Colonic mucosa (tissue), 4 donors: ENCODE measurements around the gene TXLNA. TPM values are rescaled to one million over a fixed set of nuclear protein-coding genes. Genes with fewer than 3 reads are reported as not detected.
A peak's percentile ranks its signal among the peaks of the same experiment; 100 is the strongest.

Source experiments
- DNase-seq: peaks from one replicate; pipeline ENCODE4 v3.0.0-alpha.2; 2020
- H3K27ac ChIP-seq: fragments of 200-600 bp; one replicate; pipeline ENCODE4 v1.8.0; 2021
- H3K27me3 ChIP-seq: fragments of 200-600 bp; one replicate; pipeline ENCODE4 v1.8.0; 2021
- H3K36me3 ChIP-seq: fragments of 200-600 bp; one replicate; pipeline ENCODE4 v1.8.0; 2021
- H3K4me1 ChIP-seq: fragments of 200-600 bp; one replicate; pipeline ENCODE4 v1.8.0; 2021; ENCODE audit warnings: mild to moderate bottlenecking
- H3K4me3 ChIP-seq: fragments of 200-600 bp; one replicate; pipeline ENCODE4 v1.8.0; 2021
- H3K9ac ChIP-seq, 2 donors: one replicate each; pipeline ENCODE4 v1.7.0; 2013; ENCODE audit warnings: control low read depth in 2 of 2, low read depth in 2 of 2, low read length in 2 of 2
- H3K9me3 ChIP-seq: fragments of 200-600 bp; one replicate; pipeline ENCODE4 v1.8.0; 2021
- intact Hi-C: fragments of 100-400 bp; cut with DNase I; formaldehyde crosslinking; loops from one replicate; pipeline ENCODE4 v1.14.1; 2022
- total RNA-seq, 2 donors: library from RNA; stranded (reverse); fragmentation: NEBNext Ultra II Directional in 1 of 2; extraction: Animal tissue kit (Norgen Biotek cat#: 25700) in 1 of 2; gene quantifications; one replicate each; pipeline ENCODE4 v1.2.1, GENCODE V29; 2021
- TF ChIP-seq, protein P1 (sequence below): fragments of 200-600 bp; IDR thresholded peaks from one replicate; pipeline ENCODE4 v1.8.0; 2022; ENCODE audit warnings: antibody characterized with exemption, mild to moderate bottlenecking
- donor health status: healthy.
- donor health status: DM: no; HTN: no; CAD: no.
- donor health status: DM: no; HTN: no; CAD: no.

TXLNA gene
- total RNA-seq, 2 donors from 2014 or later = 32.5 to 47.7 TPM

DNA sequence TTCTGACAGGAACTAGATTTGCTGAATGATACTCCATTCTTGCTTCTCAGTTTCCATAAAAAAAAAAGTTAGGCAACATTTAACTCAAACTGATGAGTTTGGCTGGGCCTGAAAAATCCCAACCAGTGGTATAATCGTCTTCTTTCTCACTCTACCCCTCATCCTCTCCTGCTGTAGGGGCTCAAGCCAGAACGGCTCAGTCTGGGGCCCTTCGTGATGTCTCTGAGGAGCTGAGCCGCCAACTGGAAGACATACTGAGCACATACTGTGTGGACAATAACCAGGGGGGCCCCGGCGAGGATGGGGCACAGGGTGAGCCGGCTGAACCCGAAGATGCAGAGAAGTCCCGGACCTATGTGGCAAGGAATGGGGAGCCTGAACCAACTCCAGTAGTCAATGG lies 1.6 kb downstream of the TXLNA start:
- TF ChIP-seq, protein P1, sequence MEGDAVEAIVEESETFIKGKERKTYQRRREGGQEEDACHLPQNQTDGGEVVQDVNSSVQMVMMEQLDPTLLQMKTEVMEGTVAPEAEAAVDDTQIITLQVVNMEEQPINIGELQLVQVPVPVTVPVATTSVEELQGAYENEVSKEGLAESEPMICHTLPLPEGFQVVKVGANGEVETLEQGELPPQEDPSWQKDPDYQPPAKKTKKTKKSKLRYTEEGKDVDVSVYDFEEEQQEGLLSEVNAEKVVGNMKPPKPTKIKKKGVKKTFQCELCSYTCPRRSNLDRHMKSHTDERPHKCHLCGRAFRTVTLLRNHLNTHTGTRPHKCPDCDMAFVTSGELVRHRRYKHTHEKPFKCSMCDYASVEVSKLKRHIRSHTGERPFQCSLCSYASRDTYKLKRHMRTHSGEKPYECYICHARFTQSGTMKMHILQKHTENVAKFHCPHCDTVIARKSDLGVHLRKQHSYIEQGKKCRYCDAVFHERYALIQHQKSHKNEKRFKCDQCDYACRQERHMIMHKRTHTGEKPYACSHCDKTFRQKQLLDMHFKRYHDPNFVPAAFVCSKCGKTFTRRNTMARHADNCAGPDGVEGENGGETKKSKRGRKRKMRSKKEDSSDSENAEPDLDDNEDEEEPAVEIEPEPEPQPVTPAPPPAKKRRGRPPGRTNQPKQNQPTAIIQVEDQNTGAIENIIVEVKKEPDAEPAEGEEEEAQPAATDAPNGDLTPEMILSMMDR = no peak
- Histone ChIP-seq H3K27me3 (no peaks in the 10 kb centered on the region), H3K9me3 (no peaks in the 10 kb centered on the region), H3K9ac (peak overlapping the region; percentile 72 to 89), H3K4me3 (peak overlapping the region; percentile 63), H3K36me3 (peaks cover 8% of the 10 kb centered on the region), H3K27ac (peak overlapping the region; percentile 88), H3K4me1 (peaks cover 6% of the 10 kb centered on the region)
- DNase-seq = no peak
- intact Hi-C loops = no loop called here

DNA sequence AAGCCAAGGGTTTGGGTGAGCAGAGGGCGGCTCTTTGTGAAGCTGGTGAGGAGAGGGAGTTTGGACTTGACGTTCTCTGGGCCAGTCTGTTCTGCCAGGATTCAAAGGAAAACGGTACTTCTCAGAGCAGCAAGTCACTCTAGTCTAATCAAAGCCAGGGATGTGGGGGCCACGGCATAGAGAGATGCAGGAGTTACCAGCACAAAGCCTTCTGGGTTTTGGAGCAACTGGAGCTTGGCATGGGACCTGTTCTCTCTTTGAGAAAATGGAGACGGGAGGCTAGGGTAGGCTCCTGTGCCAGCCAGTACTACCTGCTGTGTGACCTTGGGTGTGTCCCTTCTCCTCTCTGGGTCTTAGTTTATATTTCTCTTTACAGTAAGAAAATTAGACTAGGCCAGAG lies 2.1 kb downstream of the TXLNA start:
- DNase-seq = no peak
- intact Hi-C loops = no loop called here
- Histone ChIP-seq H3K9ac (peak overlapping the region in 1 of 2 donors; percentile 89), H3K4me3 (no peak overlapping the region), H3K4me1 (peaks cover 6% of the 10 kb centered on the region), H3K9me3 (no peaks in the 10 kb centered on the region), H3K27me3 (no peaks in the 10 kb centered on the region), H3K27ac (no peak overlapping the region), H3K36me3 (peaks cover 12% of the 10 kb centered on the region)
- TF ChIP-seq, protein P1 = no peak

DNA sequence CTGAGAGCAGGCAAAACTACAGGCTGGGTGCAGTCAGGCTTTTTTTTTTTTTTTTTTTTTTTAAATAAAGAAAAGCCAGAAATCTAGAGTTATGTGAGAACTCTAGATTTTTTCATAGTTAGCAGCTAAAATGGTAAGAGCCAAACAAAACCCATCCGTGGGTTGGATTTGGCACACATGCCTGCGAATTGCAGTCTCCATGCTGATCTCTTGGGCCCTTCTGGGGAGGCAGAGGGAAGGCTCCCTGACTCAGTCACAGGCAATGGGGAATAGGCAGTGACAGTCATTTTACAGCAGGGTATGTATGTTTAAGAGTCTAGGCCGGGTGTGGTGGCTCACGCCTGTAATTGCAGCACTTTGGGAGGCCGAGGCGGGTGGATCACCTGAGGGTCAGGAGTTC lies 2.6 kb downstream of the TXLNA start:
- Histone ChIP-seq H3K9ac (no peak overlapping the region), H3K27me3 (no peaks in the 10 kb centered on the region), H3K36me3 (peaks cover 14% of the 10 kb centered on the region), H3K9me3 (no peaks in the 10 kb centered on the region), H3K4me3 (no peak overlapping the region), H3K4me1 (peaks cover 6% of the 10 kb centered on the region), H3K27ac (no peak overlapping the region)
- no peak for DNase-seq
- intact Hi-C loops = no loop called here
- TF ChIP-seq, protein P1 = no peak

DNA sequence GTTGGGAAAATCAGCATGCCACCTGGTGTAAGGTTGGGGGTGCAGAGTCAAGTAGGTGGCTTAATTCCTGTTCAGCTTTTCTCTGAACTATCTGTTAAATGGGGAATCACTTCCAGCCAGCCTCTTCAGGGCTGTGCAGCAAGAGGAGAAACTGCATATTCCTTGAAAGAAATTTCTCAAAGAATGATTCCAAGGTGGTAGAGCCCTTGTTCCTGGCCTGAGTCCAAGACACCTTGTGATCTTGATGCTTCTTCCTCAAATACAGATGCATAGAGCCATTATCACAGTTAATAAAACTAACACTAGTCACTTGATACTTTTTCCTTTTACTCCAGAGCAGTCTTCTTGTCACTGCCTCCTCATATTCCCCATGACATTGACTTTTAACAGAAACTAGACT lies 5.2 kb downstream of the TXLNA start:
- no peaks in the 10 kb centered on the region for H3K27me3 ChIP-seq
- no peak overlapping the region for H3K4me3 ChIP-seq
- intact Hi-C loops = no loop called here
- no peak for DNase-seq
- peaks cover 6% of the 10 kb centered on the region for H3K4me1 ChIP-seq
- no peak overlapping the region for H3K9ac ChIP-seq
- TF ChIP-seq, protein P1 = no peak
- H3K27ac ChIP-seq = no peak overlapping the region
- peaks cover 33% of the 10 kb centered on the region for H3K36me3 ChIP-seq
- H3K9me3 ChIP-seq = no peaks in the 10 kb centered on the region

DNA sequence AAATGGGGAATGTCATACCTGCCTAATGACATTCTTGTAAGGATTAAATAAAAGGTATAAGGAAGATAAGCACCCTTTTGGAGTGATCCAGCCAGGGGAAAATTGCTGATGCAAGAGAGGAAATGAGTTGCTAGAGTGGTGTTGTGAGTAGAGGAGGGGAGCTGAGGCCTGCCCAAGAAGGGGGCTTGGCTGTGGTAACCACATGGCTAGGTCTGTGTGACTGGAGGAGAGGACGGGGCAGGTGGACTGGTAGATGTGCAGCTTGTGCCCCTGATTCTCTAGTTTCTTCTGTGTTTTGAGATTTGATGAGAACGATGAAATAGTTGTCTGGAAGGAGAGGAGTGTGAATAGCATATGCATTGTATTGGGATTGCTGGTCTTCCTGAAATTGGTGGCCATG lies 6.6 kb downstream of the TXLNA start:
- Histone ChIP-seq H3K27me3 (no peaks in the 10 kb centered on the region), H3K27ac (no peak overlapping the region), H3K36me3 (peaks cover 47% of the 10 kb centered on the region), H3K9ac (no peak overlapping the region), H3K4me3 (no peak overlapping the region), H3K9me3 (no peaks in the 10 kb centered on the region), H3K4me1 (peaks cover 6% of the 10 kb centered on the region)
- TF ChIP-seq, protein P1 = no peak
- intact Hi-C loops = no loop called here
- no peak for DNase-seq

DNA sequence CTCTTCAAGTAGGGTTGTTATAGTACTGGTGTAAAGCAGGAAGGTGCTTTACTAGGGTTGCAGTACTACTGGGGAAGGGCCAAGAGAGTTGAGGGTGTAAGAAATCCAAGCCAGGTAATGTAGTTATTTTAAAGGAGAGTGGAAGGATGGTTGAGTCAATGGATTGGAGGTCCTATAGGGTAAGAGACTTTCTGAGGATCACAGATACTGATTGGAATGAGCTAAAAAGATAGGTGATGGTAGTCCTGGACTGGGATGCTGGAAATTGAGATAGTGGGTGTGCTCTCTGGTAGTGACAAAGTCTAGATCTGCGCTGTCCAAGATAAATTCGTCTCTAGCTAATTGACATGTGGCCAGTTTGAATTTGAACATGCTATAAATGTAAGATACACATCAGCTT lies 7.0 kb downstream of the TXLNA start:
- Histone ChIP-seq H3K4me1 (peaks cover 6% of the 10 kb centered on the region), H3K27me3 (no peaks in the 10 kb centered on the region), H3K9me3 (no peaks in the 10 kb centered on the region), H3K4me3 (no peak overlapping the region), H3K9ac (no peak overlapping the region), H3K27ac (no peak overlapping the region), H3K36me3 (peaks cover 51% of the 10 kb centered on the region)
- TF ChIP-seq, protein P1 = no peak
- intact Hi-C loops = no loop called here
- no peak for DNase-seq
